Activated CD4-positive, alpha-beta T cell treated with anti-CD3 and anti-CD28 coated beads, Interleukin-2, amount 50 U/mL, for 1 hour (primary cell): Measurements from ENCODE around the gene LZTS2.

Experiments used
- DNase-seq: peaks from one replicate; pipeline ENCODE4 v3.0.0-alpha.2; 2020

LZTS2 gene

GRCh38 chr10:101014966-101015581 lies 15.5 kb downstream of the LZTS2 start:
- no peak for DNase-seq

GRCh38 chr10:101015582-101015973 lies 16.0 kb downstream of the LZTS2 start:
- no peak for DNase-seq

- DNase-seq, result no peak
Observed at GRCh38 chr10:101016814-101017213, 17.2 kb downstream of the LZTS2 start.

- DNase-seq, result no peak
Observed at GRCh38 chr10:101018118-101018599, 18.6 kb downstream of the LZTS2 start.

GRCh38 chr10:101018600-101019439 lies 19.2 kb downstream of the LZTS2 start:
- peak; percentile 74 for DNase-seq

- DNase-seq, result no peak
Observed at GRCh38 chr10:101019440-101019703, 19.8 kb downstream of the LZTS2 start.

- DNase-seq, result no peak
Observed at GRCh38 chr10:101020427-101021075, 20.9 kb downstream of the LZTS2 start.

- DNase-seq, result no peak
Observed at GRCh38 chr10:101021239-101021638, 21.6 kb downstream of the LZTS2 start.

- DNase-seq, result no peak
Observed at GRCh38 chr10:101021692-101022251, 22.2 kb downstream of the LZTS2 start.

- no peak for DNase-seq
Observed at GRCh38 chr10:101022967-101023705, 23.5 kb downstream of the LZTS2 start.

GRCh38 chr10:101027106-101027720 lies 27.6 kb downstream of the LZTS2 start:
- DNase-seq, result no peak

- DNase-seq, result no peak
Observed at GRCh38 chr10:101028446-101029337, 29.1 kb downstream of the LZTS2 start.

GRCh38 chr10:101029520-101030295 lies 30.1 kb downstream of the LZTS2 start:
- DNase-seq, result no peak

GRCh38 chr10:101030496-101031127 lies 31.0 kb downstream of the LZTS2 start:
- no peak for DNase-seq

- DNase-seq, result peak; percentile 97
Observed at GRCh38 chr10:101031128-101031795, 31.7 kb downstream of the LZTS2 start, which contains the start of the genes PDZD7 and SFXN3. TSS of gene PDZD7 (minus strand) at chr10:101031129. CDS start at chr10:101030219, 910 bp downstream. TSS of gene SFXN3 (plus strand) at chr10:101031234. CDS start at chr10:101034695, 3,461 bp downstream.

GRCh38 chr10:101031796-101032636 lies 32.4 kb downstream of the LZTS2 start:
- peak; percentile 83 for DNase-seq

GRCh38 chr10:101032637-101033224 lies 33.1 kb downstream of the LZTS2 start:
- DNase-seq, result peak; percentile 59

- no peak for DNase-seq
Observed at GRCh38 chr10:101033276-101033675, 33.7 kb downstream of the LZTS2 start.
